ENCODE results near the gene CUX1.
"Not testable (repeated sequence)": the region's sequence is repeated elsewhere in the genome, so short reads cannot be mapped to it uniquely, and the experiment has no call there.

Gene CUX1

DNA sequence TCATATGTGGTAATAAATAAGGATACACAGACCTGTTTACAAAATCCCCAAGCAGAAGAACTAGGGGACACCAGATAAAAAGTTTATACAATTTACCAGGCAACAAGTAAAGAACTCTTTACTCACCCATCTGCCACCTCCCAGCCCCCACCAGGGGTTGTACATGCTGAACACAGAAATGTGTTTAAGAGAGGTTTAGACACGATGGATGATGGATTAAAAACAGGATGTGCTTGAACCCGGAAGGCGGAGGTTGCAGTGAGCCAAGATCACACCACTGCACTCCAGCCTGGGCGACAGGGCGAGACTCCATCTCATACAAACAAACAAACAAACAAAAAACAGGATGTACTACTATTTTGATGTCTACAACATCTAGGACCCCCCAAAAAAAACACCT lies 511.4 kb downstream of the CUX1 start:
- not testable (repeated sequence) for DNase-seq

DNA sequence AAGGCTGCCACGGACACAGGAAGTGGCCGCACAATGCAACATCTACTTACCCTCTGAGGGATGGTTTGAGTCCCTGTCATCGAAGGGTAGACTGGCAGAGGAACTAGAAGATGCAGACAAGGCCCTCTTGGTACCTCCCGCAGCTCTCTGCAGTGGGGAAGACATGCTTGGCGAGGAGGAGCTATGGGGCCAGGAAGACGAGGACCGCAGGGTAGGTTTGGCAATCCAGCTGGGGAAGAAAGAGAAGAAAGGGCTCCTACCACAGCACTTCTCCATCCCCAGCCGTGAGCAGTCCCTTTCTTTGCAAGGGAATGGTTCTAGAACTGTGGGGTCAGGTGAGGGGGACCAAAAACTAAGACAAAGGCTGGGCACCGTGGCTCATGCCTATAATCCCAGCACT lies 511.9 kb downstream of the CUX1 start:
- DNase-seq, result not testable (repeated sequence)

DNA sequence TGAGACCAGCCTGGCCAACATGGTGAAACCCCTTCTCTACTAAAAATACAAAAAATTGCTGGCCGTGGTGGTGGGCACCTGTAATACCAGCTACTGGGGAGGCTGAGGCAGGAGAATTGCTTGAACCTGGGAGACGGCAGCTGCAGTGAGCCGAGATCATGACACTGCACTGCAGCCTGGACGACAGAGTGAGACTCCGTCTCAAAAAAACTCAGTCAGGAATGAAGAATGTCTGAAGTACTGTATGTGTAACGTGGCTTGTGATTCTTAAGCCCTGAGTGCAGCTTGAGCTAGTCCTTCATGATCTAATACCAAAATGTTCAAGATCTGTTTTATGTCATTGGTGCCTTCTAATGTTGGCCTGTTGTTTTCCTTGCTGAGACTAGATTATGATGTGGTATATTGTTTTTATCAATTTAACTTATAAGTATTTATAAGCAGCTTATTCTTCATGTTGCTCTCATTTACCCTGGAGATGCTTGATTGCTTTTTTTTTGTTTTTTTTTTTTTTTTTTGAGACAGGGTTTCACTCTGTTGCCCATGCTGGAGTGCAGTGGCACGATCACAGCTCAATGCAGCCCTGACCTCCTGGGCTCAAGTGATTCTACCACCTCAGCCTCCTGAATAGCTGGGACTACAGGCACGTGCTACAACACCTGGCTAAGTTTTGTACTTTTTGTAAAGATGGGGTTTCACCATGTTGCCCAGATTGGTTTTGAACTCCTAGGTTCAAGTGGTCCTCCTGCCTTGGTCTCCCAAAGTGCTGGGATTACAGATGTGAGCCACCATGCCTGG lies 513.4 kb downstream of the CUX1 start:
- DNase-seq, result not testable (repeated sequence)
